Activated CD8-positive, alpha-beta memory T cell treated with anti-CD3 and anti-CD28 coated beads for 24 hours (primary cell): ENCODE measurements around the gene UBTF.

Source experiments
- DNase-seq: peaks from one replicate; pipeline ENCODE4 v3.0.0-alpha.2; 2020

UBTF gene

GRCh38 chr17:44167181-44167861 lies 52.2 kb downstream of the UBTF start:
- no peak for DNase-seq

GRCh38 chr17:44164476-44164875 lies 55.0 kb downstream of the UBTF start:
- DNase-seq: no peak

DNA sequence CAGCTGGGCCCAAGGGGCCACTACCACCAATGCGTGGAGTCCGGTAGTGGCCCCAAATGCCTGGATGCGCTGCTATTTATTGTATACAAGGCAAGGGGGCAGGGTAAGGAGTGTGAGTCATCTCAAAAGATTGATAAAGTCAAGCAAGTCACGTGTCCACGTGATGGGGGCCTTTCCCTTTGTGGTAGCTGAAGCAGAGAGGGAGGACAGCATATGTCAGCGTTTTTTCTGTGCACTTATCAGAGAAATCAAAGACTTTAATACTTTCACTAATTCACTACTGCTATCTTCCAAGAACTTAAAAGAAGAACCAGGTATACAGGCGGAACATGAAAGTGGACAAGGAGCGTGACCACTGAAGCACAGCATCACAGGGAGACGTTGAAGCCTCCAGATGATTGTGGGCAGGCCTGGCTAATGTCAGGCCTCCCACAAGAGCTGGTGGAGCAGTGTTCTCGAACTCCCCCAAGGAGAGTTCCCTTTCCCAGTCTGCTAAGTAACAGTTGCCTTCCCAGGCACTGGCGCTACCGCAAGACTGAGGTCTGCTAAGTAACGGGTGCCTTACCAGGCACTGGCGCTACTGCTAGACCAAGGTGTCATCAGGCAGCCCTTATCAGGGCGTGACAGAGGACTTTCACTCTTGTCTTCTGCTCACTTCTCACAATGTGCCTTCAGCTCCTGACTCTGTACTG lies 59.8 kb downstream of the UBTF start:
- DNase-seq: no peak

- no peak for DNase-seq
These were observed 64.0 kb downstream of the UBTF start for GRCh38 chr17:44155488-44155887.
